GM13977 (cell line): Measurements from ENCODE around the gene PAM.

Experiments
- DNase-seq: peaks from one replicate; pipeline ENCODE4 v3.0.0; 2012; ENCODE audit warnings: low spot score
- CTCF ChIP-seq: IDR thresholded peaks from 2 replicates; pipeline ENCODE4 v1.5.1; 2012; ENCODE audit warnings: mild to moderate bottlenecking, control low read depth; ENCODE audit not compliant: insufficient read depth; ENCODE audit errors: extremely low read depth, missing control alignments
- in situ Hi-C: fragments of 300-500 bp; cut with MboI; formaldehyde crosslinking; loops from one replicate; pipeline ENCODE4 v1.12.0; 2022; ENCODE audit warnings: low sequenced_read_pairs, low pct_unique_long_range_greater_than_20kb, mixed read lengths, inconsistent platforms; ENCODE audit not compliant: unreplicated experiment

The PAM gene

GRCh38 chr5:103014983-103015382 is 259.9 kb downstream of the PAM start:
- no peak for TF ChIP-seq CTCF
- in situ Hi-C loops, result no loop called here
- DNase-seq, result no peak

GRCh38 chr5:103016167-103016566 is 261.1 kb downstream of the PAM start:
- TF ChIP-seq CTCF, result no peak
- DNase-seq, result no peak
- in situ Hi-C loops, result no loop called here

GRCh38 chr5:103019804-103020203 is 264.7 kb downstream of the PAM start:
- TF ChIP-seq CTCF, result no peak
- in situ Hi-C loops, result no loop called here
- no peak for DNase-seq

- DNase-seq, result no peak
- in situ Hi-C loops, result no loop called here
- TF ChIP-seq CTCF, result no peak
Observed at GRCh38 chr5:103021314-103021713, 266.2 kb downstream of the PAM start.

- DNase-seq, result no peak
- in situ Hi-C loops, result no loop called here
- TF ChIP-seq CTCF, result no peak
Observed at GRCh38 chr5:103027267-103027666, 272.2 kb downstream of the PAM start.

GRCh38 chr5:103031607-103032006 is 276.5 kb downstream of the PAM start:
- in situ Hi-C loops, result no loop called here
- no peak for DNase-seq
- no peak for TF ChIP-seq CTCF

- no peak for TF ChIP-seq CTCF
- in situ Hi-C loops, result no loop called here
- DNase-seq, result no peak
Observed at GRCh38 chr5:103033696-103034095, 278.6 kb downstream of the PAM start.
